SK-MEL-5 (cell line): Measurements from ENCODE around the gene MINDY3. TPM values are rescaled to one million over a fixed set of nuclear protein-coding genes. Genes with fewer than 3 reads are reported as not detected.

Experiments
- total RNA-seq: library from RNA; depleted of rRNA; stranded (reverse); fragments of >200 nt; shearing (Covaris generic); gene quantifications from 2 replicates; pipeline ENCODE4 v1.2.3, GENCODE V29; 2014; rRNA removed

The MINDY3 gene
- total RNA-seq, 1 experiment from 2014 or later, result 20.2 TPM

Other genes with a start within 250 kb of the MINDY3 start
- gene ITGA8, start 140.6 kb downstream of the MINDY3 start, total RNA-seq, result not detected in 2 replicates